Activated CD4-positive, alpha-beta T cell treated with anti-CD3 and anti-CD28 coated beads, Interleukin-2, amount 50 U/mL, for 24 hours (primary cell): ENCODE results near the gene DPP6.

ENCODE experiments used
- DNase-seq, 2 donors: peaks; one replicate each; pipeline ENCODE4 v3.0.0-alpha.2; 2020; ENCODE audit warnings: low read depth in 1 of 2, low spot score in 1 of 2

DPP6 gene

DNA sequence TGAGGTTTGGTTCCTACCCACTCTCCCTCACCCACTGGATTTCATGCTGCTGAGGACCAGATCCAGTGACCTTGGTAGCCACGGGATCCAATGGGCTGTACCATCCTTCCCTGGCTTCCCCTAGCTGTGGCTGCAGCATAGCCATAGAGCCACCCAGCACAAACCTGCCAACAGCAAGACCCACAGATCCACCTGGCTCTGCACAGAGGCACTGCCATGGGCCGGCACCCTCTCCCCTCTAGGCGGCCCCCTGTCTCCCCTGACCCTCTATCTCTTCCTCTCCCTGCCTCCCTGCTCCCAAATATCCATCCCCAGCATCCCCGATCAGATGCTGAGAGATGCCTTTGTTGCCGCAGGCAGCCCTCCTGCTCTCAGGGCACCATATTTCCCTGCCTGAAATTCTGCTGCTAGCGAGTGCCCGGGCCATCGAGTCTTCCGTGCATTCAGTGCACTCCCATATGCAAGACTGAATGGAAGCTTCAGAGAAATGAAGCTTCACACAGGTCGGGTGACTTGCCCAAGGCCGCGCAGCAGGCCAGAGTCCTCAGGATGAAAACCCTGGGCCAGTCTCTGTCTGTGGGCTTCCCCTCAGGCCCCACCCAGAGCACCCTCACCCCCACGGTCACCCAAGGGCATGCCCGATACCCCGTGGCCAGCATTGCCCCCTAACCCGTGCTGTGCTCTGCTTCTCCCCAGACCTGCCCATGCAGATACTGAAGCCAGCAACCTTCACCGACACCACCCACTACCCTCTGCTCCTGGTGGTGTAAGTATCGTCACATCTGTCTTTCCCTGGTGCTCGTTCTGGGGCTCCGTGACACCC is 819.9 kb downstream of the DPP6 start:
- no peak for DNase-seq

DNA sequence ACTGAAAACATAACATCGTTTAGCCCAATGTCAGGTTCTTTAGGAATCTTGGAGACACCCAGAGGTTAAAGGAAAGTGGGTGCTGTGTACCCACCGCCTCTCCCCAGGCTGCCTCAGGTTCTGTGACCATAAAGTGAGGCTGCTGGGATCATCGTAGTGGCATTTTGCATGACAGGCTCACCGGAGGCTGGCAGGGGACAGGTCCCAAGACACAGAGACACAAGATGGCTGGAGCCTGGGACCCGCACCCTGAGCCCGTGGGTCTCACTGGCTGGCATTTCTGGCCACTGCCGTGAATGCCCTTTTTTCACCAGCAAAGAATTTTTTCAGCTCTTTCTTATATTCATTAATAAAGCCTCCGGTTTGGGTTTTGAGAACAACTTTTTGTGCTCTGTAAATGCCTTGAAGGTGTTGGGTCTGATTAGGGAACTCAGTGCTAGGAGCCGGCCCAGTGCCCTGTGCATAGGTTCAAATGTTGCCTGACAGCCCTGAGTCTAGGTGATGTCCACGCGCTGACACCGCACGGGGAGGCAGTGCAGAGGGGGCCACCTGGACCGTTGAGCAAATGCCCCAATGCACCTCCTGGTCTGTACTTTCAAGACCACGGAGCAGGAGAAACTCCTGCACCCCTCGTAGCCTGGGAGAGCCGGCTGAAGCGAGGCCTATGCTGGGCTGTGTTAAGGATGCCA is 820.8 kb downstream of the DPP6 start:
- no peak for DNase-seq

GRCh38 chr7:154873500-154874121 is 821.4 kb downstream of the DPP6 start:
- no peak for DNase-seq

GRCh38 chr7:154874409-154875113 is 822.4 kb downstream of the DPP6 start:
- DNase-seq: no peak

GRCh38 chr7:154875297-154875696 is 823.1 kb downstream of the DPP6 start:
- DNase-seq: no peak

- no peak for DNase-seq
Observed at GRCh38 chr7:154876516-154876915, 824.3 kb downstream of the DPP6 start.

- DNase-seq: no peak
Observed at GRCh38 chr7:154877031-154877430, 824.8 kb downstream of the DPP6 start.

GRCh38 chr7:154879629-154880028 is 827.4 kb downstream of the DPP6 start:
- no peak for DNase-seq

GRCh38 chr7:154880513-154880912 is 828.3 kb downstream of the DPP6 start:
- DNase-seq: no peak

- no peak for DNase-seq
Observed at GRCh38 chr7:154881026-154881425, 828.8 kb downstream of the DPP6 start.

- no peak for DNase-seq
Observed at GRCh38 chr7:154881526-154881925, 829.3 kb downstream of the DPP6 start.

DNA sequence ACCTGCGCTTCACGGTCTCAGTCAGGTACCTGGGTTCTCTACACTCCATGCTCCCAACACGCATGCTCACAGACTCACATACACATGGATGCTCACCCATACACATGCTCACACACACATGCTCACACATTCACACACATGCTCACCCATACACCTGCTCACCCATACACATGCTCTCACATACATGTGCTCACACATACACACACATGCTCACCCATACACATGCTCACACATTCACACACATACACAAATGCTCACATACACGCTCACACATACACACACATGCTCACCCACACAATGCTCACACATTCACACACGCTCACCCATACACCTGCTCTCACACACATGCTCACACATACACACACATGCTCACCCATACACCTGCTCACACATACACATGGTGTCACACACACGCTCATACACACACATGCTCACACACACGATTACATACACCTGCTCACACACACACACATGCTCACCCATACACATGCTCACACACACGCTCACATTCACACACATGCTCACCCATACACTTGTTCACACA is 830.8 kb downstream of the DPP6 start:
- no peak for DNase-seq

DNA sequence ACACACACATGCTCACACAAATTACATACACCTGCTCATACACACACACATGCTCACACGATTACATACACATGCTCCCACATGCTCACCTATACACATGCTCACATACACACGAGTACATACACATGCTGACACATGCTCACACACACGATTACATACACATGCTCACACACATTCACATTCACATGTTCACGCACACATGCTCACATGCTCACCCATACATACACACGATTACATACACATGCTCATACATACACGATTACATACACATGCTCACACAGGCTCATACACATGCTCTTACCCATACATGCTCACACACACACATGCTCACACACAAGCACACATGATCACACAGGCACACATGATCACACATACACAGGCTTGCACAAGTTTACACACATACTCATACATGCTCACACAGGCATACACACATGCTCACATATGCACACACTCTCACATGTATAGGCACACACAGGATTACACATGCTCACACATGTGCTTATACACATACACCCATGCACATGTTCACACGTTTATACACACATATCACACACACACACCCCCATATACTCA is 832.2 kb downstream of the DPP6 start:
- no peak for DNase-seq

DNA sequence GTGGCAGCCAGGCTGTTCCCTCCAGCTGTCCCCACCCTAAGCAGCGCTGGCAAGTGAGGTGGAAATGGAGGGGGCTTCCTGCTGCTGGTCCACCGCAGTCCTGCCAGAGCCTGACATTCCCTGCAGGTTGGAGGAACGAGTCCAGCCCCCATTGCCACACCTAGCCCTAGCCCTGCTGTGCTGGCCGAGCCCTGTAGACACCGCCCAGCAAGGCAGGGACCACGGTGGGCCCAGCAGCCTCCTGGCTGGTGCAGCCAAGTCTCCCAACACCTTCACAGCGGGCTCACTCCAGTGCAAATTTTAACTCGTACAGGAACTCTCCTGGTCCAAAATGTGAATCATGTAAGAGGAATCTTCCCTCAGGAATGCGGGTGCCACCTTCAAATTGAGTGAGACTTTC is 834.4 kb downstream of the DPP6 start:
- DNase-seq: no peak

- DNase-seq: no peak
Observed at GRCh38 chr7:154888690-154889089, 836.5 kb downstream of the DPP6 start.

DNA sequence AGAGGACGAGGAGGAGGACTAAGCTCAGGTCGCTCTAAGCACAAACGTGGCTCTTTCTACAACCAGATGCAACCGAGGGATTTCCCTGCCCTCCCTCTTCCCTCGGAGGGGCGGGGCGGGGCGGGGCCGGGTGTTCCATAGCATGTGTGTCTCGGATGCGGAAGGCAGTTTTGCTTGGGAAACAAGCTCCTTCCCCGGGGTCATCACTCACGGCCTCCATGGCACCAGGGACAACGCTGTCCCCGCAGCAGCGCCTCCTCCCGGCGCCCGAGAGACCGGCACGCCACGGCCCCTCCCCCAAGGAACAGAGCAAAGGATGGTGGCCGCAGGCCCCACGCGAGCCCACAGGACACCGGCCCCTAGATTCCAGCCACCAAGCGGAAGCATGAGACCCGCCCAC is 840.3 kb downstream of the DPP6 start:
- DNase-seq: no peak

DNA sequence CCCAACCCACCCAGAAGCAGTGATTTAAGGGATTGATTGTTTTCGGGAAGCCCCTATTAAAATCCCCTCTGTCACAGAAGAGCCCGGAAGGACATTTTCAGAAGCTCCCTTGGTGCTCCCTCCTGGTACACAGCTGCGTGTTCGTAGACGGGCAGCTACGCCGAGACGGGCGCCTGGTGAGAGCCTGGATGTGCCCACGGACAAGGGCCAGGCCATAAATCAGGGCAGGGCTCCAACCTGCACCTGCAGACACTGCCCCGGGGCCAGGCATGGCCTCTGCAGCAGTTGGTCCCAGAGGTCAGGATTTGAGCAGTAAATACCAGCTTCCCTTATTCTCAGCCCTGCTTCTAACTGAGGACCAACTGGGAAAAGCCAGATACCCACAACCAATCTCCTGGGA is 843.9 kb downstream of the DPP6 start:
- no peak for DNase-seq

GRCh38 chr7:154898973-154899855 is 847.0 kb downstream of the DPP6 start:
- DNase-seq: no peak

DNA sequence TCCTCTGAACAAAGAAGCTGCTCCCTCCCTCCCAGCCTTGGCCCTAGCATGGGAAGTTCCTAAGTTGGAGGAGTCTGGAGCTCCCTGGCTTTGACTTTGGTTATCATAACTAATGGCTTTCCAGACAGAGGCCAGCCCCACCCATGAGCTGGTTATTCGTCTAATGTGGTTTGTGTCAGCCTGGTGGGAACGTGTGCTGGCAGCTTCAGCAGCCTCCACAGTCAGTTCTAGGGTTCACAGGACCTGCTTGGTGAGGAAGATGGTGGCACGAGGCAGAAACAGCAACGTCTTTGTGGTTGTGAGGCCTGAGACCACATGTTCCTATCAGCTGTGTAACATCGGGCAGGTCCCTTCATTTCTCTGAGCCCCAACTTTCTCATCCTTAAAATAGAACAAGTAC is 847.7 kb downstream of the DPP6 start:
- no peak for DNase-seq

- DNase-seq: no peak
Observed at GRCh38 chr7:154902600-154903082, 850.4 kb downstream of the DPP6 start.
